ENCODE measurements around the gene OGFOD2. TPM values are rescaled to one million over a fixed set of nuclear protein-coding genes. Genes with fewer than 3 reads are reported as not detected.

Gene OGFOD2
- total RNA-seq, 4 donors from 2014 or later: 29.9 to 37.1 (median 31.4) TPM

- H3K9me3 ChIP-seq: no peaks in the 10 kb centered on the region
- H3K27ac ChIP-seq: no peak overlapping the region
- no peak overlapping the region for H3K4me3 ChIP-seq
- DNase-seq: no peak
- TF ChIP-seq CTCF (IDR thresholded peaks at IDR 0.05) (no peak), POLR2A (IDR thresholded peaks at IDR 0.05) (no peak)
- H3K36me3 ChIP-seq: peaks cover 0 to 11% (median 0%) of the 10 kb centered on the region in 3 donors
- peaks cover 0 to 12% (median 0%) of the 10 kb centered on the region in 4 donors for H3K4me1 ChIP-seq
- no peaks in the 10 kb centered on the region for H3K27me3 ChIP-seq
Observed at GRCh38 chr12:122995503-122996187, 20.6 kb downstream of the OGFOD2 start.

- DNase-seq: no peak
- Histone ChIP-seq H3K27ac (no peak overlapping the region), H3K9me3 (no peaks in the 10 kb centered on the region), H3K4me1 (peaks cover 0 to 12% (median 0%) of the 10 kb centered on the region in 4 donors), H3K36me3 (peaks cover 0 to 14% (median 0%) of the 10 kb centered on the region in 3 donors), H3K27me3 (no peaks in the 10 kb centered on the region), H3K4me3 (no peak overlapping the region)
- TF ChIP-seq CTCF (IDR thresholded peaks at IDR 0.05): no peak
- no peak for TF ChIP-seq POLR2A (IDR thresholded peaks at IDR 0.05)
Observed at GRCh38 chr12:122996188-122996601, 21.2 kb downstream of the OGFOD2 start.

GRCh38 chr12:122996621-122997342, 21.7 kb downstream of the OGFOD2 start:
- H3K4me3 ChIP-seq: no peak overlapping the region
- no peaks in the 10 kb centered on the region for H3K27me3 ChIP-seq
- H3K4me1 ChIP-seq: peaks cover 0 to 12% (median 0%) of the 10 kb centered on the region in 4 donors
- TF ChIP-seq CTCF (IDR thresholded peaks at IDR 0.05): no peak
- TF ChIP-seq POLR2A (IDR thresholded peaks at IDR 0.05): no peak
- no peak for DNase-seq
- no peaks in the 10 kb centered on the region for H3K9me3 ChIP-seq
- no peak overlapping the region for H3K27ac ChIP-seq
- H3K36me3 ChIP-seq: peaks cover 0 to 14% (median 0%) of the 10 kb centered on the region in 3 donors

- H3K4me3 ChIP-seq: no peak overlapping the region
- H3K4me1 ChIP-seq: peaks cover 0 to 12% (median 0%) of the 10 kb centered on the region in 4 donors
- no peak overlapping the region for H3K27ac ChIP-seq
- TF ChIP-seq CTCF (IDR thresholded peaks at IDR 0.05) (no peak), POLR2A (IDR thresholded peaks at IDR 0.05) (no peak)
- DNase-seq: no peak
- no peaks in the 10 kb centered on the region for H3K27me3 ChIP-seq
- H3K36me3 ChIP-seq: peaks cover 0 to 14% (median 0%) of the 10 kb centered on the region in 3 donors
- no peaks in the 10 kb centered on the region for H3K9me3 ChIP-seq
Observed at GRCh38 chr12:122997343-122998250, 22.6 kb downstream of the OGFOD2 start.

- no peak for DNase-seq
- peaks cover 0 to 14% (median 0%) of the 10 kb centered on the region in 3 donors for H3K36me3 ChIP-seq
- TF ChIP-seq CTCF (IDR thresholded peaks at IDR 0.05): no peak
- no peak for TF ChIP-seq POLR2A (IDR thresholded peaks at IDR 0.05)
Observed at GRCh38 chr12:122998316-122998715, 23.3 kb downstream of the OGFOD2 start.

More at GRCh38 chr12:122998316-122998715, 23.3 kb downstream of the OGFOD2 start:
- Histone ChIP-seq H3K4me3 (no peak overlapping the region), H3K27me3 (no peaks in the 10 kb centered on the region), H3K9me3 (no peaks in the 10 kb centered on the region), H3K4me1 (peaks cover 0 to 12% (median 0%) of the 10 kb centered on the region in 4 donors), H3K27ac (no peak overlapping the region)
